Tibial nerve (tissue), 4 donors: ENCODE measurements around the gene FOXF1.

Experiments
- CTCF ChIP-seq, 5 experiments: fragments of 200-600 bp in 3 of 5; fragments of 450-650 bp in 2 of 5; sonication (generic) in 3 of 5; IDR thresholded peaks; one replicate each; pipeline ENCODE4 v1.5.1; 2016 to 2019; ENCODE audit warnings: antibody characterized with exemption in 5 of 5, mild to moderate bottlenecking in 3 of 5, moderate library complexity in 2 of 5
- EP300 ChIP-seq, 2 donors: sonication (generic); formaldehyde crosslinking; IDR thresholded peaks; one replicate each; pipeline ENCODE4 v1.6.1; 2017; ENCODE audit warnings: antibody characterized with exemption in 2 of 2, mild to moderate bottlenecking in 1 of 2
- POLR2A ChIP-seq, 2 donors: fragments of 450-650 bp; IDR thresholded peaks; one replicate each; pipeline ENCODE4 v1.6.1; 2017; ENCODE audit warnings: antibody characterized with exemption in 2 of 2, mild to moderate bottlenecking in 2 of 2, moderate library complexity in 2 of 2

- TF ChIP-seq CTCF (IDR thresholded peaks at IDR 0.05) = no peak
- TF ChIP-seq POLR2A (IDR thresholded peaks at IDR 0.05) = no peak
- no peak for TF ChIP-seq EP300 (IDR thresholded peaks at IDR 0.05)
These were observed 31.2 kb downstream of the FOXF1 start for GRCh38 chr16:86541560-86541959.
